LNCaP clone FGC (cell line): ENCODE data around the gene COL25A1.

ENCODE experiments used
- DNase-seq: peaks from one replicate; pipeline ENCODE4 v3.0.0-alpha.2; 2011; ENCODE audit warnings: low read depth
- H3K4me3 ChIP-seq: 2 replicates; pipeline ENCODE4 v1.5.1; 2011; ENCODE audit warnings: mild to moderate bottlenecking, low read depth, low read length, control low read depth
- CTCF ChIP-seq: IDR thresholded peaks from 2 replicates; pipeline ENCODE4 v1.5.1; 2012; ENCODE audit warnings: mild to moderate bottlenecking; ENCODE audit not compliant: control insufficient read depth, insufficient read depth; ENCODE audit errors: extremely low read depth

The COL25A1 gene

GRCh38 chr4:109037026-109037425 lies 265.4 kb downstream of the COL25A1 start:
- no peak overlapping the region for H3K4me3 ChIP-seq
- no peak for TF ChIP-seq CTCF
- DNase-seq, result no peak

GRCh38 chr4:109033993-109034392 lies 268.5 kb downstream of the COL25A1 start:
- no peak for TF ChIP-seq CTCF
- DNase-seq, result no peak
- no peak overlapping the region for H3K4me3 ChIP-seq

- TF ChIP-seq CTCF, result no peak
- H3K4me3 ChIP-seq, result no peak overlapping the region
- no peak for DNase-seq
Measured at GRCh38 chr4:109032671-109033070, 269.8 kb downstream of the COL25A1 start.

DNA sequence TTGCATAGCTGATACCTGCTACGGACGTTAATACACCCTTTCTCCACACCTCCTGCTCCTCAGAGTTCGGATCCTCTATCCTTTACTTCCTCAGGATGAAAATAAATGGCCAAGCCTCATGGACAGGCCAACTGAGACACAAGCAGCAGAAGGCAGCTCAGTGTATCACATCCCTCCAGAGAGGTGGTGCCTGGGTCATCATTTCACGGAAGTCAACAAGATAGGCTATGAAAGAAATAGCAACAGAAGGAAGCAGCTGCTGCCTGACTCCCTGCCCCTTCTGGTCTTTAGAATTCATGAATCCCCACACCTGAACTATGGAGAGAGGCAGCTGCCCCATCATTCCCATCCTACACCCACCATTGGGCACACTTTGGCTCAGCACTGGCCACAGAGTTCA lies 272.5 kb downstream of the COL25A1 start:
- no peak for TF ChIP-seq CTCF
- no peak overlapping the region for H3K4me3 ChIP-seq

DNA sequence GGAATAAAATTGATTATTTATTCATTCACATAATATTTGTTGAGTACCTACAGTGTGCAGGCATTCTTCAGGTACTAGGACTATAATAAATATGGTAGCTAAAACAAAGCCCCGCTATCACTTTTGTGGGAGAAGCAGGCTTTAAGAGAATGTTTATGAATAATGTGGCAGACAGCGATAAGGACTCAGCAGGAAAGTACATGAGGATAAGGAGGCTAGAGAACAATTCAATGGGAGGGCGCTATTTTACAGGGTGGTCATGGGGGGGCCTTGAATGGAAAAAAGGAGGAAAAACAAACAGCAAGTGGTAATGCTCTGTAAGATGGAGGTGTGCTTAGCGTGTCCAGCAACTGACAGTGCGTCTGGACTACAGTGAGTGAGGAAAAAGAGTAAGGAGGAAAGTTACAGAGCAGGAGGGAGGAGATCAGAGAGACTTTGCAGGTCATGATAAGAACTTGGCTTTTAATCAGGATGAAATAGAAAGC lies 275.4 kb downstream of the COL25A1 start:
- DNase-seq, result no peak
- H3K4me3 ChIP-seq, result no peak overlapping the region
- no peak for TF ChIP-seq CTCF

More for the DNA sequence above, 272.5 kb downstream of the COL25A1 start:
- DNase-seq, result no peak

GRCh38 chr4:109026588-109026987 lies 275.9 kb downstream of the COL25A1 start:
- DNase-seq, result no peak
- no peak for TF ChIP-seq CTCF

GRCh38 chr4:109025471-109026076 lies 276.9 kb downstream of the COL25A1 start:
- H3K4me3 ChIP-seq, result no peak overlapping the region
- DNase-seq, result no peak
- TF ChIP-seq CTCF, result no peak

More at GRCh38 chr4:109026588-109026987, 275.9 kb downstream of the COL25A1 start:
- H3K4me3 ChIP-seq, result no peak overlapping the region
